ENCODE results near the gene TLE6.

Gene TLE6

GRCh38 chr19:3039641-3040077 lies 62.3 kb downstream of the TLE6 start:
- H3K9me2 ChIP-seq (replicated peaks; ENCODE audit: insufficient read depth, low read length) = no peaks in the 10 kb centered on the region
- peaks cover 70% of the 10 kb centered on the region for H3K27me3 ChIP-seq (replicated peaks; ENCODE audit: insufficient read depth, low read length)
- no peaks in the 10 kb centered on the region for H3K9me3 ChIP-seq (replicated peaks; ENCODE audit: insufficient read depth, low read length)
- no peaks in the 10 kb centered on the region for H4K20me1 ChIP-seq (ENCODE audit: insufficient read depth, low read length)
- H3K4me2 ChIP-seq (ENCODE audit: low read depth, low read length) = no peak overlapping the region
- no peak for TF ChIP-seq CTCF (IDR thresholded peaks at IDR 0.05; ENCODE audit: low read length)
- no peak for TF ChIP-seq EZH2phosphoT487 (IDR thresholded peaks at IDR 0.05; ENCODE audit: low read length)
- TF ChIP-seq EZH2 (optimal IDR thresholded peaks at IDR 0.05; ENCODE audit: low read depth, low read length) = no peak
- H3F3A ChIP-seq (ENCODE audit: insufficient read depth, low read length) = no peaks in the 10 kb centered on the region
- H3K27ac ChIP-seq (ENCODE audit: low read length) = no peak overlapping the region
- H3K36me3 ChIP-seq (replicated peaks; ENCODE audit: insufficient read depth, low read length) = no peaks in the 10 kb centered on the region
- no peak for DNase-seq
- H3K9ac ChIP-seq (ENCODE audit: low read length) = no peak overlapping the region
- H2AFZ ChIP-seq (ENCODE audit: low read length) = no peak overlapping the region
- H3K79me2 ChIP-seq (ENCODE audit: low read length) = no peaks in the 10 kb centered on the region
- H3K4me3 ChIP-seq (ENCODE audit: low read length) = no peak overlapping the region
- H3K4me1 ChIP-seq (ENCODE audit: low read length) = no peaks in the 10 kb centered on the region

GRCh38 chr19:3041327-3041726 lies 64.0 kb downstream of the TLE6 start:
- H3K27ac ChIP-seq (ENCODE audit: low read length) = no peak overlapping the region
- H3K9ac ChIP-seq (ENCODE audit: low read length) = no peak overlapping the region
- TF ChIP-seq EZH2phosphoT487 (IDR thresholded peaks at IDR 0.05; ENCODE audit: low read length) (no peak), CTCF (IDR thresholded peaks at IDR 0.05; ENCODE audit: low read length) (no peak), EZH2 (optimal IDR thresholded peaks at IDR 0.05; ENCODE audit: low read depth, low read length) (no peak)
- no peak overlapping the region for H3K4me2 ChIP-seq (ENCODE audit: low read depth, low read length)
- no peaks in the 10 kb centered on the region for H3K9me2 ChIP-seq (replicated peaks; ENCODE audit: insufficient read depth, low read length)
- H3K36me3 ChIP-seq (replicated peaks; ENCODE audit: insufficient read depth, low read length) = no peaks in the 10 kb centered on the region
- H3K79me2 ChIP-seq (ENCODE audit: low read length) = no peaks in the 10 kb centered on the region
- no peaks in the 10 kb centered on the region for H3K4me1 ChIP-seq (ENCODE audit: low read length)
- no peaks in the 10 kb centered on the region for H3F3A ChIP-seq (ENCODE audit: insufficient read depth, low read length)
- peaks cover 77% of the 10 kb centered on the region for H3K27me3 ChIP-seq (replicated peaks; ENCODE audit: insufficient read depth, low read length)
- no peak for DNase-seq
- no peaks in the 10 kb centered on the region for H3K9me3 ChIP-seq (replicated peaks; ENCODE audit: insufficient read depth, low read length)
- H4K20me1 ChIP-seq (ENCODE audit: insufficient read depth, low read length) = no peaks in the 10 kb centered on the region
- H3K4me3 ChIP-seq (ENCODE audit: low read length) = no peak overlapping the region
- H2AFZ ChIP-seq (ENCODE audit: low read length) = no peak overlapping the region

- no peaks in the 10 kb centered on the region for H3K4me1 ChIP-seq (ENCODE audit: low read length)
- H3K36me3 ChIP-seq (replicated peaks; ENCODE audit: insufficient read depth, low read length) = no peaks in the 10 kb centered on the region
- no peaks in the 10 kb centered on the region for H3K79me2 ChIP-seq (ENCODE audit: low read length)
- H3K27me3 ChIP-seq (replicated peaks; ENCODE audit: insufficient read depth, low read length) = peaks cover 73% of the 10 kb centered on the region
- no peak overlapping the region for H2AFZ ChIP-seq (ENCODE audit: low read length)
- no peak overlapping the region for H3K4me3 ChIP-seq (ENCODE audit: low read length)
- no peak overlapping the region for H3K4me2 ChIP-seq (ENCODE audit: low read depth, low read length)
- no peaks in the 10 kb centered on the region for H3K9me2 ChIP-seq (replicated peaks; ENCODE audit: insufficient read depth, low read length)
- H3F3A ChIP-seq (ENCODE audit: insufficient read depth, low read length) = no peaks in the 10 kb centered on the region
- no peaks in the 10 kb centered on the region for H4K20me1 ChIP-seq (ENCODE audit: insufficient read depth, low read length)
- DNase-seq = no peak
- no peak overlapping the region for H3K27ac ChIP-seq (ENCODE audit: low read length)
- H3K9ac ChIP-seq (ENCODE audit: low read length) = no peak overlapping the region
- no peaks in the 10 kb centered on the region for H3K9me3 ChIP-seq (replicated peaks; ENCODE audit: insufficient read depth, low read length)
- TF ChIP-seq CTCF (IDR thresholded peaks at IDR 0.05; ENCODE audit: low read length) = no peak
- TF ChIP-seq EZH2phosphoT487 (IDR thresholded peaks at IDR 0.05; ENCODE audit: low read length) = no peak
- no peak for TF ChIP-seq EZH2 (optimal IDR thresholded peaks at IDR 0.05; ENCODE audit: low read depth, low read length)
These were observed 64.6 kb downstream of the TLE6 start for GRCh38 chr19:3041761-3042620.
